ENCODE results near the gene C11orf87.

- TF ChIP-seq KLF13 (CRISPR knock-in tag; IDR thresholded peaks at IDR 0.05) (no peak), MAZ (IDR thresholded peaks at IDR 0.05; ENCODE audit: borderline replicate concordance, low read depth, low read length) (no peak), MAZ (CRISPR knock-in tag; IDR thresholded peaks at IDR 0.05; ENCODE audit: low read depth) (no peak), ZNF143 (CRISPR knock-in tag; IDR thresholded peaks at IDR 0.05) (no peak), SMC3 (IDR thresholded peaks at IDR 0.05; ENCODE audit: low read length) (no peak), CTCF (CRISPR knock-in tag; IDR thresholded peaks at IDR 0.05) (no peak), ZNF460 (CRISPR knock-in tag; IDR thresholded peaks at IDR 0.05; ENCODE audit: borderline replicate concordance) (no peak), ELF4 (CRISPR knock-in tag; IDR thresholded peaks at IDR 0.05; ENCODE audit: borderline replicate concordance) (no peak), MXI1 (IDR thresholded peaks at IDR 0.05; ENCODE audit: borderline replicate concordance, low read depth, low read length) (no peak), CREB1 (IDR thresholded peaks at IDR 0.05) (no peak), CREB1 (CRISPR knock-in tag; IDR thresholded peaks at IDR 0.05) (no peak), NFIB (CRISPR knock-in tag; IDR thresholded peaks at IDR 0.05; ENCODE audit: borderline replicate concordance) (no peak)
Measured at GRCh38 chr11:109374032-109374431, 48.0 kb upstream of the C11orf87 start.
